ENCODE measurements around the gene ZNF786. TPM values are rescaled to one million over a fixed set of nuclear protein-coding genes. Genes with fewer than 3 reads are reported as not detected.

Gene ZNF786
- total and polyA plus RNA-seq, 2 experiments from 2014 or later, result 3.5 TPM

DNA sequence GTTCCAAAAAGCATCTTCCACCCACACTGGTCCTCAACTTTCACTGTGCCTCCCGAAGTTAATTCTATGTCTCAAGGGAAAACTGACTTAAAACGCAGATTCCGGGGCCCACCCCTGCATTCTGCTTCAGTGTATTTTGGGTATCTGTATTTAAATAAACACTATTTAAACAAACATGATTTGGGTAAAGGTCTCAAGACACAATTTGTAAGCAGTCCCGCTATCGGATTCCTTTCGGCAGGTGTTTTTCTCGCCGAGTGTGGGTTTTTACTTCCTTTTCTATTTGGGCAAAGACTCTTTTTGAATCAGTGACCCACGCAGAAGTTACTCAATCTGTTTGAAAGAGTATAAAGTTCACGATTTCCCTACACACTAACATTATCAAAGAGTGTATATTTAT is 63.5 kb downstream of the ZNF786 start:
- 38 to 41% methylated on average over 10 of the region's 10 CpGs for WGBS, 2 experiments (ENCODE audit: low coverage in 1 of 2, low lambda C conversion rate in 2 of 2, missing lambda C conversion rate in 2 of 2)
- Histone ChIP-seq H3K27ac (peak overlapping the region; percentile 74), H3K27me3 (replicated peaks; ENCODE audit: insufficient read depth) (no peaks in the 10 kb centered on the region), H3K4me2 (ENCODE audit: unreplicated experiment) (peak overlapping the region; percentile 92), H3K79me2 (ENCODE audit: insufficient read depth) (peaks cover 60% of the 10 kb centered on the region), H3K9me3 (ENCODE audit: low read depth) (no peaks in the 10 kb centered on the region), H3K4me1 (ENCODE audit: insufficient read depth) (peaks cover 12% of the 10 kb centered on the region), H3K9me2 (ENCODE audit: insufficient read depth) (no peaks in the 10 kb centered on the region), H3K9ac (peak overlapping the region; percentile 92), H4K20me1 (ENCODE audit: insufficient read depth) (no peaks in the 10 kb centered on the region), H3K36me3 (ENCODE audit: low read depth) (no peaks in the 10 kb centered on the region), H3K4me3 (peak overlapping the region; percentile 78), H3F3A (ENCODE audit: insufficient read depth) (peaks cover 18% of the 10 kb centered on the region), H2AFZ (peak overlapping the region; percentile 86)
- peak; percentile 29 for DNase-seq
- TF ChIP-seq EZH2 (IDR thresholded peaks at IDR 0.05; ENCODE audit: insufficient read depth, poor library complexity, severe bottlenecking), result no peak
- in situ Hi-C loops (cut with MboI), result no loop called here

DNA sequence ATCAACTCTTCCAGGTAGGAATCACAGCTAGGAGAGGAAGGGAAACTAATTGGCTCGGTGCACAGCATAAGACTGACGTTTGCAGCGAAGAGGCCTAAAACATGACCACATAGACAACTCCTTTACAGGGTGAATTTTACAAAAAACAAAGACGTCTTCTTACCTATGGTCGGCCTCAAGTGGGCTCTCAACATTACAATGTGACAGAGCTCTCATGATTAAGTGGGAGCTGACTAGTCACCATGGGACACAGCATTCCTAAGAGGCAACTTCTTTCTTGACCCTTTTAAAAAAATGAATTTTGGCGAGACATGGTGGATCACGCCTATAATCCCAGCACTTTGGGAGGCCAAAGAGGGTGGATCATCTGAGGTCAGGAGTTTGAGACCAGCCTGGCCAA is 66.9 kb downstream of the ZNF786 start:
- WGBS, 2 experiments (ENCODE audit: low coverage in 1 of 2, low lambda C conversion rate in 2 of 2, missing lambda C conversion rate in 2 of 2), result 73 to 78% methylated on average over 7 of the region's 7 CpGs

DNA sequence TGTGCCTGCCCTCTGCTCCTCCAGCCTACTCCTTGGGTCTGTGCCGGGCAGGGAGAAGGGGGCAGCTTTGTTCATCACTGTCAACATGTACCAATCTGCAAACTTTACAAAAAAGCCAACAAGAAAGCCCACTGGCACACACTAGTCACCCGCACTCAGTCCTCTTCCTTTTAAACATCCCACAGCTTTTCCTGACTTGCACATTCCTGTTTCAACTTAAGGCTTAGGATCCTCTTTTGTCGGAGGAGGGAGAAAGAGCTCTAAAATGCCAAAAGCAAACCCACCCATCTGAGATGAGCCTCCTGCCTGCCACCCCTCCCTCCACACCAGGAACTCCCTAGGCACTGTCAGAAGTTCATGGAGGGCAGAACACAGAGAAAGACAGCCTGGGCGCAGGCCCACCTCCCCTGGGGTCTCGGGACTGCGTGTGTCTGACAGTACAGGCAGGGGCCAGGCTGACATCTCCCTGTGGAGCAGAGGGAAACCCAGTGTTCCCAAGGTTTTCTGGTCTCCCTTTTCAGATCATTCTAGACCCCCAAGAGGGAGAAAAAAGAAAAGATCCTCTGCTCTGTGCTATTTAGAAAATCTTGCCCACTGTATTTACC is 67.7 kb downstream of the ZNF786 start:
- no peaks in the 10 kb centered on the region for H3K36me3 ChIP-seq (ENCODE audit: low read depth)
- DNase-seq, result no peak
- no peak overlapping the region for H3K4me2 ChIP-seq (ENCODE audit: unreplicated experiment)
- H3K4me3 ChIP-seq, result no peak overlapping the region
- no peak overlapping the region for H3K9ac ChIP-seq
- H3K79me2 ChIP-seq (ENCODE audit: insufficient read depth), result peaks cover 90% of the 10 kb centered on the region
- no peaks in the 10 kb centered on the region for H3K9me2 ChIP-seq (ENCODE audit: insufficient read depth)
- no peak overlapping the region for H2AFZ ChIP-seq
- 84 to 88% methylated on average over 6 of the region's 6 CpGs for WGBS, 2 experiments (ENCODE audit: low coverage in 1 of 2, low lambda C conversion rate in 2 of 2, missing lambda C conversion rate in 2 of 2)
- no peaks in the 10 kb centered on the region for H3K27me3 ChIP-seq (replicated peaks; ENCODE audit: insufficient read depth)
- no peak for TF ChIP-seq EZH2 (IDR thresholded peaks at IDR 0.05; ENCODE audit: insufficient read depth, poor library complexity, severe bottlenecking)
- TF ChIP-seq EZH2phosphoT487 (IDR thresholded peaks at IDR 0.05; ENCODE audit: insufficient read depth, low read depth), result no peak
- peaks cover 5% of the 10 kb centered on the region; the same call in 1 of the 2 replicates for H3F3A ChIP-seq (ENCODE audit: insufficient read depth)
- in situ Hi-C loops (cut with MboI), result no loop called here
- H3K4me1 ChIP-seq (ENCODE audit: insufficient read depth), result peaks cover 12% of the 10 kb centered on the region
- no peaks in the 10 kb centered on the region for H4K20me1 ChIP-seq (ENCODE audit: insufficient read depth)
- H3K9me3 ChIP-seq (ENCODE audit: low read depth), result no peaks in the 10 kb centered on the region
- H3K27ac ChIP-seq, result no peak overlapping the region

More for the DNA sequence above, 66.9 kb downstream of the ZNF786 start:
- in situ Hi-C loops (cut with MboI), result no loop called here
- Histone ChIP-seq H3K27me3 (replicated peaks; ENCODE audit: insufficient read depth) (no peaks in the 10 kb centered on the region), H3F3A (ENCODE audit: insufficient read depth) (peaks cover 6% of the 10 kb centered on the region; the same call in 1 of the 2 replicates), H3K4me1 (ENCODE audit: insufficient read depth) (peaks cover 12% of the 10 kb centered on the region), H3K79me2 (ENCODE audit: insufficient read depth) (peaks cover 92% of the 10 kb centered on the region), H4K20me1 (ENCODE audit: insufficient read depth) (no peaks in the 10 kb centered on the region), H3K36me3 (ENCODE audit: low read depth) (no peaks in the 10 kb centered on the region), H3K9me3 (ENCODE audit: low read depth) (no peaks in the 10 kb centered on the region), H2AFZ (no peak overlapping the region), H3K4me3 (no peak overlapping the region), H3K9ac (no peak overlapping the region), H3K9me2 (ENCODE audit: insufficient read depth) (no peaks in the 10 kb centered on the region), H3K4me2 (ENCODE audit: unreplicated experiment) (no peak overlapping the region), H3K27ac (no peak overlapping the region)
- DNase-seq, result no peak
- no peak for TF ChIP-seq EZH2phosphoT487 (IDR thresholded peaks at IDR 0.05; ENCODE audit: insufficient read depth, low read depth)
- TF ChIP-seq EZH2 (IDR thresholded peaks at IDR 0.05; ENCODE audit: insufficient read depth, poor library complexity, severe bottlenecking), result no peak

DNA sequence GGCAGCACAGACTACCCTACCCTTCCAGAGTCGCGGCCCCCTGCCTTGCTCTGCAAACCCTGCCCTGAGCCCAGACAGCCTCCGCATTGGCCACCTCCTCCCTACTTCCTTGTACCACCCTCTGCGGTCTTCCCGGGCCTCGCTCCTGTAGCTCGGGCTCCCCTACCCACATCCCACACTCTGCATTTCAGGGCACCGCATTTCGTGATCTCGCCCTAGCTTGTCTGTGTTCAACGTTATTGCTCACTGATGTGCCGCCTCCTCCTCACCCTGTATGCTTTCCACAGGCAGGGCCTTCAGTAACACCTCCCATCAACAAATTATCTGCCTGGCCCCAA is 68.8 kb downstream of the ZNF786 start:
- in situ Hi-C loops (cut with MboI), result no loop called here
- Histone ChIP-seq H3K9me3 (ENCODE audit: low read depth) (no peaks in the 10 kb centered on the region), H3K79me2 (ENCODE audit: insufficient read depth) (peaks cover 82% of the 10 kb centered on the region), H3K4me2 (ENCODE audit: unreplicated experiment) (no peak overlapping the region), H2AFZ (no peak overlapping the region), H3F3A (ENCODE audit: insufficient read depth) (no peaks in the 10 kb centered on the region), H3K4me3 (no peak overlapping the region), H3K4me1 (ENCODE audit: insufficient read depth) (peaks cover 7% of the 10 kb centered on the region; the same call in 1 of the 2 replicates), H3K27me3 (replicated peaks; ENCODE audit: insufficient read depth) (no peaks in the 10 kb centered on the region), H3K27ac (no peak overlapping the region), H3K9me2 (ENCODE audit: insufficient read depth) (no peaks in the 10 kb centered on the region), H3K9ac (no peak overlapping the region), H3K36me3 (ENCODE audit: low read depth) (no peaks in the 10 kb centered on the region), H4K20me1 (ENCODE audit: insufficient read depth) (no peaks in the 10 kb centered on the region)
- no peak for DNase-seq
- WGBS, 2 experiments (ENCODE audit: low coverage in 1 of 2, low lambda C conversion rate in 2 of 2, missing lambda C conversion rate in 2 of 2), result 97 to 98% methylated on average over 12 of the region's 12 CpGs
- TF ChIP-seq EZH2 (IDR thresholded peaks at IDR 0.05; ENCODE audit: insufficient read depth, poor library complexity, severe bottlenecking), result no peak
- TF ChIP-seq EZH2phosphoT487 (IDR thresholded peaks at IDR 0.05; ENCODE audit: insufficient read depth, low read depth), result no peak

DNA sequence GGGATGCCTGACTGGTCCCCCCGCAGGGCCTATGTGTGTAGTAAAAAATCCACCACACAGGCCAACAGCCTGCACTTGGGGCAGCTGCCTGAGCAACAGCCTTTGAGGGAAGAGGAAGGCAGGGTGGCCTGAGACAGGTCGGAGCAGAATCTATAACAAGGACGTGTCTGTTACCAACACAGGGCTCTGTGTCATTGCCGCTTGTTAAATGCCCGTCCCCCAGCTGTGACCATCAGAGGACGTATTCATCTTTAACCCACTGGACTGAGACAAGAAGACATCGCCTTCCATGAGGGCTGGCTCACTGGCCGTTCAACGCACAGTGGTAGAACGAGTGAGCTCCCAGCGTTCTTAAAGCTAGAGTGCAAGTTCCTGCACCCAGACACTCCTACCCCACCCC is 70.0 kb downstream of the ZNF786 start:
- Histone ChIP-seq H3K9ac (no peak overlapping the region), H3K4me3 (no peak overlapping the region), H3K4me1 (ENCODE audit: insufficient read depth) (no peaks in the 10 kb centered on the region), H3K9me3 (ENCODE audit: low read depth) (no peaks in the 10 kb centered on the region), H3K4me2 (ENCODE audit: unreplicated experiment) (no peak overlapping the region), H2AFZ (no peak overlapping the region), H3K27ac (no peak overlapping the region), H3K79me2 (ENCODE audit: insufficient read depth) (peaks cover 72% of the 10 kb centered on the region), H3K9me2 (ENCODE audit: insufficient read depth) (no peaks in the 10 kb centered on the region), H4K20me1 (ENCODE audit: insufficient read depth) (no peaks in the 10 kb centered on the region), H3K27me3 (replicated peaks; ENCODE audit: insufficient read depth) (no peaks in the 10 kb centered on the region), H3F3A (ENCODE audit: insufficient read depth) (no peaks in the 10 kb centered on the region), H3K36me3 (ENCODE audit: low read depth) (no peaks in the 10 kb centered on the region)
- DNase-seq, result no peak
- in situ Hi-C loops (cut with MboI), result no loop called here
- WGBS, 2 experiments (ENCODE audit: low coverage in 1 of 2, low lambda C conversion rate in 2 of 2, missing lambda C conversion rate in 2 of 2), result 91 to 93% methylated on average over 11 of the region's 11 CpGs
- TF ChIP-seq EZH2phosphoT487 (IDR thresholded peaks at IDR 0.05; ENCODE audit: insufficient read depth, low read depth) (no peak), EZH2 (IDR thresholded peaks at IDR 0.05; ENCODE audit: insufficient read depth, poor library complexity, severe bottlenecking) (no peak)

Small RNA genes within 50 kb of the gene (small RNA-seq; reads per million reads assigned to genes)
- gene COX6B1P1 (ENCODE audit: low read depth, low replicate concordance) (not detected), gene RN7SL521P (ENCODE audit: low read depth, low replicate concordance) (not detected), gene RNU6-650P (ENCODE audit: low read depth, low replicate concordance) (not detected)

Other genes starting within 250 kb of the ZNF786 start
- 6.1 and 7.6 TPM in 2 replicates for gene EZH2, start 206.4 kb downstream of the ZNF786 start, total RNA-seq (2014; rRNA removed; shearing (Covaris generic))
- gene EZH2, start 206.4 kb downstream of the ZNF786 start, polyA plus RNA-seq (2016; fragmentation: Nextera tagmentation; extraction: Ambion mirVana), result 8.6 and 9.6 TPM in 2 replicates
- 191 and 196 TPM in 2 replicates for gene PDIA4, start 62.2 kb downstream of the ZNF786 start, total RNA-seq (2014; rRNA removed; shearing (Covaris generic))
- 204 and 210 TPM in 2 replicates for gene PDIA4, start 62.2 kb downstream of the ZNF786 start, polyA plus RNA-seq (2016; fragmentation: Nextera tagmentation; extraction: Ambion mirVana)
- gene ZNF425, start 35.6 kb upstream of the ZNF786 start, total RNA-seq (2014; rRNA removed; shearing (Covaris generic)), result 3.8 and 5.4 TPM in 2 replicates
- gene ZNF425, start 35.6 kb upstream of the ZNF786 start, polyA plus RNA-seq (2016; fragmentation: Nextera tagmentation; extraction: Ambion mirVana), result 3.9 and 4.1 TPM in 2 replicates
- gene ZNF398, start 56.7 kb upstream of the ZNF786 start, total RNA-seq (2014; rRNA removed; shearing (Covaris generic)), result 8.1 and 12.5 TPM in 2 replicates
- gene ZNF398, start 56.7 kb upstream of the ZNF786 start, polyA plus RNA-seq (2016; fragmentation: Nextera tagmentation; extraction: Ambion mirVana), result 6.7 and 7.1 TPM in 2 replicates
- gene ZNF282, start 104.8 kb upstream of the ZNF786 start, total RNA-seq (2014; rRNA removed; shearing (Covaris generic)), result 23.3 and 24.1 TPM in 2 replicates
- gene ZNF282, start 104.8 kb upstream of the ZNF786 start, polyA plus RNA-seq (2016; fragmentation: Nextera tagmentation; extraction: Ambion mirVana), result 2.4 and 2.8 TPM in 2 replicates
- 4.1 and 9.4 TPM in 2 replicates for gene ZNF212, start 148.9 kb upstream of the ZNF786 start, total RNA-seq (2014; rRNA removed; shearing (Covaris generic))
- 5.3 and 7.1 TPM in 2 replicates for gene ZNF212, start 148.9 kb upstream of the ZNF786 start, polyA plus RNA-seq (2016; fragmentation: Nextera tagmentation; extraction: Ambion mirVana)
- 8.6 and 11.3 TPM in 2 replicates for gene ZNF783, start 171.5 kb upstream of the ZNF786 start, total RNA-seq (2014; rRNA removed; shearing (Covaris generic))
- gene ZNF783, start 171.5 kb upstream of the ZNF786 start, polyA plus RNA-seq (2016; fragmentation: Nextera tagmentation; extraction: Ambion mirVana), result 3.5 and 3.6 TPM in 2 replicates